Measurements from ENCODE around the gene SLC16A2. TPM values are rescaled to one million over a fixed set of nuclear protein-coding genes. Genes with fewer than 3 reads are reported as not detected.

The SLC16A2 gene
- total RNA-seq, 2 experiments from 2014 or later: 0.36 TPM

DNA sequence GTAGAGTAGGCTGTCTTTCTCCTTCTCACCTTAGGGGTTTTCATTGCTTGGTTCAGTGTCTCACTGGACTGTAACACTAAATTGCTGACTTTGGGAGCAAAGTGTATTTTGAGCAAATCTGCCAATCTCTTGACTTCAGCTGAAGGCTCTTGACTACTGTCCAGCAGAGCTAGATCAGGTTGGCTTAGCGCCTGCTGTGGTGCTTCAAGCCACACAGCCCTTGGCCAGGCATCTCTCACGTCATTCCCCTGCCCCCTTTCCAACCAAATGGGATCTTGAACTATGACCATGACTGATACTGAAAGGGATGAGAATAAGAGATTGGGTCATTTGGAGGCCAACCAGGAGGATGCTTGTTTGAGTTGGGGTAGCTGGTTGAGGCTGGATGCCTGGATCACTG is 4.8 kb downstream of the SLC16A2 start:
- TF ChIP-seq, protein P1, sequence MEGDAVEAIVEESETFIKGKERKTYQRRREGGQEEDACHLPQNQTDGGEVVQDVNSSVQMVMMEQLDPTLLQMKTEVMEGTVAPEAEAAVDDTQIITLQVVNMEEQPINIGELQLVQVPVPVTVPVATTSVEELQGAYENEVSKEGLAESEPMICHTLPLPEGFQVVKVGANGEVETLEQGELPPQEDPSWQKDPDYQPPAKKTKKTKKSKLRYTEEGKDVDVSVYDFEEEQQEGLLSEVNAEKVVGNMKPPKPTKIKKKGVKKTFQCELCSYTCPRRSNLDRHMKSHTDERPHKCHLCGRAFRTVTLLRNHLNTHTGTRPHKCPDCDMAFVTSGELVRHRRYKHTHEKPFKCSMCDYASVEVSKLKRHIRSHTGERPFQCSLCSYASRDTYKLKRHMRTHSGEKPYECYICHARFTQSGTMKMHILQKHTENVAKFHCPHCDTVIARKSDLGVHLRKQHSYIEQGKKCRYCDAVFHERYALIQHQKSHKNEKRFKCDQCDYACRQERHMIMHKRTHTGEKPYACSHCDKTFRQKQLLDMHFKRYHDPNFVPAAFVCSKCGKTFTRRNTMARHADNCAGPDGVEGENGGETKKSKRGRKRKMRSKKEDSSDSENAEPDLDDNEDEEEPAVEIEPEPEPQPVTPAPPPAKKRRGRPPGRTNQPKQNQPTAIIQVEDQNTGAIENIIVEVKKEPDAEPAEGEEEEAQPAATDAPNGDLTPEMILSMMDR (IDR thresholded peaks at IDR 0.05): no peak
- intact Hi-C loops (cut with micrococcal nuclease): no loop called here
- peaks cover 3% of the 10 kb centered on the region for H3K4me1 Mint-ChIP-seq (ENCODE audit: low read depth)
- ChIA-PET CTCF (no interaction called here), POLR2A (no interaction called here)
- no peaks in the 10 kb centered on the region for H3K9me3 Mint-ChIP-seq
- no peak overlapping the region for H3K4me3 Mint-ChIP-seq
- ATAC-seq (no peak), DNase-seq (no peak)
- no peaks in the 10 kb centered on the region for H3K36me3 Mint-ChIP-seq (ENCODE audit: low read depth)
- no peak overlapping the region for H3K27ac Mint-ChIP-seq
- no peaks in the 10 kb centered on the region for H3K27me3 Mint-ChIP-seq

DNA sequence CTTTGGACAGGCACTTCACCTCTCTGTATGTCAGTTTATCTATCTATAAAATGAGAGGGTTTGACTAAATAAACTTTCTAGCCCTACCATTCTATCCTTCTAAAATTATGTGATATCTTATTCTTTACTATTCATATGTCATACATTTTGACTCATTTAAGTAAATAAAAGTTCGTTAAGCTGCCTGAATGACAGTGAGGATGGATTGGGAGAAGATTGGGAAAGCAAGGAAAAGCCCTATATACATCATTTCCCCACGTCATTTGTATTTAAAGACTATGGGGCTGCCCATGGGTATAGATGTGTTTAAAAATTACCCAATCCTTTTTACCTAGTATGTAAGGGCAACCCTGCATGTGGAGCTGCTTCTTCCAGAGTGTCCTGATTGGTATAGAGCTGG is 5.3 kb downstream of the SLC16A2 start:
- intact Hi-C loops (cut with micrococcal nuclease): no loop called here

DNA sequence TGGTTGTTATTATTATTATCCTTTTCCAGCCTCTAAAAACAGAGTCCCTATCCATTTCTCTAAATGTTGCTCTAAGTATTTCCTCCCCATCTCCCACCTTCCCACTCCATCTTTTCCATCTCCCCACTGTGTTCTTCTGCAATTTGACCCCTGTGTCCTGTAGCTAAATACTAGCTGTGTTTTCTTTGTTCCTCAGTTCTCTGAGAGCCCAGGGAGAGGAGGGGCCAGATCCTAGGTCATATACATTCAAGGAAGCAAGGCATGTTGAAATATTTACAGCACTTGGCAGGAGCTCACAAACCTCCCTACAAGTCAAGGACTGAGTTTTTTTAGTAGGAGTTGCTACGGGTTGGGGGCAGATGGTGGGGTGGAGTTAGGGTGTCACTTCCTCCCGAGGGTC is 10.5 kb downstream of the SLC16A2 start:
- DNase-seq (no peak), ATAC-seq (no peak)
- intact Hi-C loops (cut with micrococcal nuclease): no loop called here
- Mint-ChIP-seq H3K36me3 (ENCODE audit: low read depth) (no peaks in the 10 kb centered on the region), H3K27ac (no peak overlapping the region), H3K27me3 (no peaks in the 10 kb centered on the region), H3K4me3 (no peak overlapping the region), H3K4me1 (ENCODE audit: low read depth) (no peaks in the 10 kb centered on the region), H3K9me3 (no peaks in the 10 kb centered on the region)
- TF ChIP-seq, protein P1 (IDR thresholded peaks at IDR 0.05): no peak
- CTCF ChIA-PET: no interaction called here
- POLR2A ChIA-PET: no interaction called here

More for the DNA sequence above, 5.3 kb downstream of the SLC16A2 start:
- ChIA-PET POLR2A (no interaction called here), CTCF (no interaction called here)
- no peaks in the 10 kb centered on the region for H3K27me3 Mint-ChIP-seq
- H3K9me3 Mint-ChIP-seq: no peaks in the 10 kb centered on the region
- ATAC-seq: no peak
- H3K4me1 Mint-ChIP-seq (ENCODE audit: low read depth): peaks cover 3% of the 10 kb centered on the region
- no peak overlapping the region for H3K27ac Mint-ChIP-seq
- DNase-seq: no peak
- no peak overlapping the region for H3K4me3 Mint-ChIP-seq
- H3K36me3 Mint-ChIP-seq (ENCODE audit: low read depth): no peaks in the 10 kb centered on the region
- TF ChIP-seq, protein P1 (IDR thresholded peaks at IDR 0.05): no peak

DNA sequence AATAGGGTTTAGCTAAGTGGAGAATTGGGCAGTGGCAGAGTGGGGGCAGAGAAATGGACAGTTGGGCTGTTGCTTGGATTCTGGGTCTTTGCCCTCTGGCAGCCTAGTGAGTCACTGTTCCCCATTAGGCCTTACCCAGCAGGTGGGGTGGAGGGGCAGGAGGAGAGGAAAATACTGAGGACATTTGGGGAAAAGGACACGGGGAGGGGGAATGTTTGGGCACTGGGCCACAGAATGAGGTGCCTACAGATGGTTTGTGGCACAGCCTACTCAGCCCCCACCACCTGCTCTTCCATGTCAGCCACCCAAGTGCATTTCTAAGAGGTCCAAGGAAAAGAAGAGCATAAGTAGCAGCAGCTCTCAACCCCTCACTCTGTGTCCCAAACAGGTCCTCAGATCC is 13.0 kb downstream of the SLC16A2 start:
- no peak overlapping the region for H3K4me3 Mint-ChIP-seq
- ChIA-PET POLR2A (no interaction called here), CTCF (no interaction called here)
- H3K4me1 Mint-ChIP-seq (ENCODE audit: low read depth): no peaks in the 10 kb centered on the region
- DNase-seq (no peak), ATAC-seq (no peak)
- H3K27me3 Mint-ChIP-seq: no peaks in the 10 kb centered on the region
- intact Hi-C loops (cut with micrococcal nuclease): no loop called here
- no peaks in the 10 kb centered on the region for H3K36me3 Mint-ChIP-seq (ENCODE audit: low read depth)
- no peaks in the 10 kb centered on the region for H3K9me3 Mint-ChIP-seq
- TF ChIP-seq, protein P1 (IDR thresholded peaks at IDR 0.05): no peak
- H3K27ac Mint-ChIP-seq: no peak overlapping the region

DNA sequence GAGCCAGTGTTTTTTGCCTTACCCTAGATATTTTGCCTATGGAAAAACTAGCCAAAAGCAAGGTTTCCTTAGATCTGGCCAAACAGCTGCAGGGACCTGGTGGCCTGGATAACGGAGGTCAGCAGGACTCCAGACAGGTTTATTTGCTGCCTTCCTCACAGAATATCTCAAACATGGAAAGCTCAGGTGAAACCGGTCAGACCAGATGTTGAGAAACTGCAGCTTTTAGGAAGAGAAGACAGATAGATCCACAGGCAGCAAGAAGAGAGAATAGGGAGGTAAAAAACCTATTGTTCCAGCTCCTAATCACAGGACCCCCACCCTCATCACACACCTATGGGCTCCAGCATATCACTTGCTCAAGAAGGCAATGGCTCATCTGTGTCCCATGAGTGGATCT is 16.2 kb downstream of the SLC16A2 start:
- intact Hi-C loops (cut with micrococcal nuclease): no loop called here
- ChIA-PET POLR2A (no interaction called here), CTCF (interaction anchor here (1.2 kb wide), 1 partner anchor 12 kb away, joined by 3 read pairs; no protein-coding TSS in a partner anchor)
- TF ChIP-seq, protein P1 (IDR thresholded peaks at IDR 0.05): no peak
- no peaks in the 10 kb centered on the region for H3K27me3 Mint-ChIP-seq
- H3K36me3 Mint-ChIP-seq (ENCODE audit: low read depth): no peaks in the 10 kb centered on the region
- no peaks in the 10 kb centered on the region for H3K9me3 Mint-ChIP-seq
- no peaks in the 10 kb centered on the region for H3K4me1 Mint-ChIP-seq (ENCODE audit: low read depth)
- no peak for DNase-seq
- no peak overlapping the region for H3K4me3 Mint-ChIP-seq
- no peak for ATAC-seq
- no peak overlapping the region for H3K27ac Mint-ChIP-seq

Measured in activated CD8-positive, alpha-beta T cell treated with anti-CD3 and anti-CD28 coated beads for 36 hours (primary cell).